Mucosa of descending colon (tissue), 3 donors: ENCODE measurements around the gene HAND2. TPM values are rescaled to one million over a fixed set of nuclear protein-coding genes. Genes with fewer than 3 reads are reported as not detected.

ENCODE experiments used
- ATAC-seq: fragments of 200-7000 bp; cut with Tn5 transposase; one replicate; pipeline ENCODE4 v1.9.1; 2020; ENCODE audit warnings: mild to moderate bottlenecking, moderate library complexity
- DNase-seq, 3 donors: peaks; one replicate each; pipeline ENCODE4 v3.0.0-alpha.2; 2020
- H3K36me3 ChIP-seq: fragments of 200-600 bp; one replicate; pipeline ENCODE4 v1.8.0; 2021; ENCODE audit warnings: low read depth, mild to moderate bottlenecking
- H3K4me1 ChIP-seq: fragments of 200-600 bp; one replicate; pipeline ENCODE4 v1.8.0; 2021; ENCODE audit warnings: low read depth, mild to moderate bottlenecking
- H3K4me3 ChIP-seq: fragments of 200-600 bp; one replicate; pipeline ENCODE4 v1.8.0; 2021; ENCODE audit warnings: mild to moderate bottlenecking
- H3K9me3 ChIP-seq: fragments of 200-600 bp; one replicate; pipeline ENCODE4 v1.8.0; 2021; ENCODE audit warnings: mild to moderate bottlenecking
- intact Hi-C, 2 donors: fragments of 100-400 bp; cut with DNase I in 1 of 2; cut with micrococcal nuclease in 1 of 2; formaldehyde crosslinking; loops; one replicate each; pipeline versions ENCODE4 v1.11.0 to v1.11.1; 2022; cut with DNase I, micrococcal nuclease
- total RNA-seq, 3 donors: library from RNA; stranded (reverse); fragmentation: NEBNext Ultra II Directional in 2 of 3; extraction: Animal tissue kit (Norgen Biotek cat#: 25700) in 2 of 3; gene quantifications; one replicate each; pipeline versions ENCODE4 v1.2.1 to v1.2.4, GENCODE V29; 2021 to 2023
- TF ChIP-seq, protein P1 (sequence below): fragments of 200-600 bp; IDR thresholded peaks from one replicate; pipeline ENCODE4 v1.8.0; 2022; ENCODE audit warnings: antibody characterized with exemption, mild to moderate bottlenecking
- donor health status: DM: no; HTN: no; CAD: no; lungs with moderate emphysema.
- donor health status: DM: no; HTN: no; CAD: no.
- donor health status: DM: no; HTN: yes; CAD: no.

HAND2 gene
- total RNA-seq, 3 donors from 2014 or later: 3.3 to 175 (median 11.8) TPM

- TF ChIP-seq, protein P1, sequence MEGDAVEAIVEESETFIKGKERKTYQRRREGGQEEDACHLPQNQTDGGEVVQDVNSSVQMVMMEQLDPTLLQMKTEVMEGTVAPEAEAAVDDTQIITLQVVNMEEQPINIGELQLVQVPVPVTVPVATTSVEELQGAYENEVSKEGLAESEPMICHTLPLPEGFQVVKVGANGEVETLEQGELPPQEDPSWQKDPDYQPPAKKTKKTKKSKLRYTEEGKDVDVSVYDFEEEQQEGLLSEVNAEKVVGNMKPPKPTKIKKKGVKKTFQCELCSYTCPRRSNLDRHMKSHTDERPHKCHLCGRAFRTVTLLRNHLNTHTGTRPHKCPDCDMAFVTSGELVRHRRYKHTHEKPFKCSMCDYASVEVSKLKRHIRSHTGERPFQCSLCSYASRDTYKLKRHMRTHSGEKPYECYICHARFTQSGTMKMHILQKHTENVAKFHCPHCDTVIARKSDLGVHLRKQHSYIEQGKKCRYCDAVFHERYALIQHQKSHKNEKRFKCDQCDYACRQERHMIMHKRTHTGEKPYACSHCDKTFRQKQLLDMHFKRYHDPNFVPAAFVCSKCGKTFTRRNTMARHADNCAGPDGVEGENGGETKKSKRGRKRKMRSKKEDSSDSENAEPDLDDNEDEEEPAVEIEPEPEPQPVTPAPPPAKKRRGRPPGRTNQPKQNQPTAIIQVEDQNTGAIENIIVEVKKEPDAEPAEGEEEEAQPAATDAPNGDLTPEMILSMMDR: no peak
- intact Hi-C loops: no loop called here
- ATAC-seq (peak; percentile 23), DNase-seq (no peak)
- Histone ChIP-seq H3K9me3 (no peaks in the 10 kb centered on the region), H3K4me1 (peaks cover 13% of the 10 kb centered on the region), H3K36me3 (no peaks in the 10 kb centered on the region), H3K4me3 (no peak overlapping the region)
Observed at GRCh38 chr4:173516621-173517524, 13.2 kb downstream of the HAND2 start.

- Histone ChIP-seq H3K4me3 (no peak overlapping the region), H3K36me3 (no peaks in the 10 kb centered on the region), H3K4me1 (peaks cover 8% of the 10 kb centered on the region), H3K9me3 (no peaks in the 10 kb centered on the region)
- DNase-seq: no peak
- TF ChIP-seq, protein P1: no peak
- ATAC-seq: no peak
- intact Hi-C loops: no loop called here
Observed at GRCh38 chr4:173515458-173515857, 14.6 kb downstream of the HAND2 start.

GRCh38 chr4:173514641-173515217 lies 15.3 kb downstream of the HAND2 start:
- intact Hi-C loops: no loop called here

DNA sequence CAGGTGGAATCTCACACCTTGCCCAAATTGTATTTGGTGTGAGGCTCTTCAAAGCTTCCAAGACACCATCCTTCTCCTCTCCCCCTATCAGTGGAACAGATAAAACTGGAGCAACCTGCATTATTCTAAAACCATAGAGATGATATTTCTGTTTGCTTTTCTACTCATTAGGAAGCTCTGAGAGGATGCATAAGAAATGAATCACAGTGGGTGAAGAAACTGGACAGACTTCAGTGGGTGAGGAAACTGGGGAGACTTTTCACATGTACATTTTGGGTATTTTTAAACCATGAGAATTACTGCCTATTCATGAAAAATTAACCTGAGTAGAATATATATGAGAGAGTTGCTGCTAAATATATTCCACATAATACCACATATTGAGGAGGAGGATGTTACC lies 16.4 kb downstream of the HAND2 start:
- Histone ChIP-seq H3K4me1 (peaks cover 6% of the 10 kb centered on the region), H3K36me3 (no peaks in the 10 kb centered on the region), H3K4me3 (no peak overlapping the region), H3K9me3 (no peaks in the 10 kb centered on the region)
- no peak for ATAC-seq
- DNase-seq: no peak
- TF ChIP-seq, protein P1: no peak
- intact Hi-C loops: no loop called here

More at GRCh38 chr4:173514641-173515217, 15.3 kb downstream of the HAND2 start:
- Histone ChIP-seq H3K4me1 (peaks cover 8% of the 10 kb centered on the region), H3K36me3 (no peaks in the 10 kb centered on the region), H3K9me3 (no peaks in the 10 kb centered on the region), H3K4me3 (no peak overlapping the region)
- DNase-seq (no peak), ATAC-seq (no peak)
- TF ChIP-seq, protein P1: no peak

DNA sequence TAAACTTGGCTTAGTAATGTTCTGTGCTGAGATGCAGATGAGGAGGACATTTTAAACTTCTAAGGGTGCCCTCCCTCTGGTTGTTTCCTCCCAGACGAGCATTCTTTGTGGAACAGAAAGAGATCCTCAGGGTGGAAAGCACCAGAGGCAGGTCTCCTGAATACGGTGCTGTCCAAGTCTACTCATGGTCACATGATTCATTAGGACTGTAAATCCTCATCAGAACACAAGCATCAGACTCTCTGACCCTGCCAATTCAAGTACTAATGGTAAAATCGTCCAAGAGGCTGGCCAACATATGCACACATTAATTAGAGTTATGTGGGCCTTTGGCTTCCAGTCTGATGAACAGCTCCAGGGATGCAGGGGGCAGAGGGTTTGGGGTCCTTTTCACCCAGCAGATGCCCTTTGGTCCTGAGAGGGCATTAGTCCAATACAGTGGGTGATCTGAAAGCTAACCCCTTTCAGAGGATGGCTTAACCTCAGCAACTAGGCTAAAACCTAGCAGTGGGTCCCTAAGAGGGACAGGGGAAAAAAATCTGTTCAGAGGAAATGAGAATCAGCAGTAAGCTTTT lies 18.2 kb downstream of the HAND2 start:
- Histone ChIP-seq H3K36me3 (no peaks in the 10 kb centered on the region), H3K4me1 (peaks cover 2% of the 10 kb centered on the region), H3K4me3 (no peak overlapping the region), H3K9me3 (no peaks in the 10 kb centered on the region)
- no peak for DNase-seq
- intact Hi-C loops: no loop called here
- ATAC-seq: no peak
- TF ChIP-seq, protein P1: no peak
